Mucosa of stomach (tissue), 1 donor: ENCODE measurements around the gene SYMPK.

Source experiments
- H3K27me3 ChIP-seq: one replicate; pipeline ENCODE4 v1.7.0; 2013; ENCODE audit warnings: mild to moderate bottlenecking, low read length; ENCODE audit not compliant: control insufficient read depth, insufficient read depth
- H3K36me3 ChIP-seq: one replicate; pipeline ENCODE4 v1.7.0; 2013; ENCODE audit warnings: low read length; ENCODE audit not compliant: control insufficient read depth, insufficient read depth
- H3K4me1 ChIP-seq: one replicate; pipeline ENCODE4 v1.7.0; 2013; ENCODE audit warnings: mild to moderate bottlenecking, low read length; ENCODE audit not compliant: control insufficient read depth, insufficient read depth
- H3K4me3 ChIP-seq: one replicate; pipeline ENCODE4 v1.7.0; 2013; ENCODE audit warnings: low read length
- H3K9ac ChIP-seq: one replicate; pipeline ENCODE4 v1.7.0; 2013; ENCODE audit warnings: mild to moderate bottlenecking, low read length, moderate library complexity
- H3K9me3 ChIP-seq: one replicate; pipeline ENCODE4 v1.7.0; 2013; ENCODE audit warnings: mild to moderate bottlenecking, low read length, moderate library complexity; ENCODE audit not compliant: control insufficient read depth
- donor health status: Pancreatic carcinoma.

Gene SYMPK

GRCh38 chr19:45774765-45775164 is 88.2 kb downstream of the SYMPK start:
- peaks cover 22% of the 10 kb centered on the region for H3K36me3 ChIP-seq
- peaks cover 50% of the 10 kb centered on the region for H3K4me1 ChIP-seq

GRCh38 chr19:45773384-45773783 is 89.6 kb downstream of the SYMPK start:
- H3K36me3 ChIP-seq = peaks cover 22% of the 10 kb centered on the region
- peak overlapping the region; percentile 72 for H3K9ac ChIP-seq
- no peaks in the 10 kb centered on the region for H3K9me3 ChIP-seq
- peaks cover 40% of the 10 kb centered on the region for H3K4me1 ChIP-seq
- H3K4me3 ChIP-seq = peak overlapping the region; percentile 8
- peaks cover 10% of the 10 kb centered on the region for H3K27me3 ChIP-seq

More at GRCh38 chr19:45774765-45775164, 88.2 kb downstream of the SYMPK start:
- no peak overlapping the region for H3K4me3 ChIP-seq
- peaks cover 10% of the 10 kb centered on the region for H3K27me3 ChIP-seq
- H3K9ac ChIP-seq = no peak overlapping the region
- H3K9me3 ChIP-seq = no peaks in the 10 kb centered on the region

- Histone ChIP-seq H3K9me3 (no peaks in the 10 kb centered on the region), H3K27me3 (peaks cover 9% of the 10 kb centered on the region), H3K4me1 (peaks cover 37% of the 10 kb centered on the region), H3K9ac (peak overlapping the region; percentile 72), H3K4me3 (peak overlapping the region; percentile 8), H3K36me3 (peaks cover 20% of the 10 kb centered on the region)
These were observed 90.0 kb downstream of the SYMPK start for GRCh38 chr19:45772912-45773311.

GRCh38 chr19:45772130-45772840 is 90.7 kb downstream of the SYMPK start:
- H3K36me3 ChIP-seq = peaks cover 14% of the 10 kb centered on the region
- peaks cover 38% of the 10 kb centered on the region for H3K4me1 ChIP-seq
- peak overlapping the region; percentile 72 for H3K9ac ChIP-seq
- peaks cover 5% of the 10 kb centered on the region for H3K27me3 ChIP-seq
- H3K4me3 ChIP-seq = peak overlapping the region; percentile 8
- no peaks in the 10 kb centered on the region for H3K9me3 ChIP-seq

- Histone ChIP-seq H3K4me1 (peaks cover 47% of the 10 kb centered on the region), H3K4me3 (peak overlapping the region; percentile 63), H3K27me3 (peaks cover 8% of the 10 kb centered on the region), H3K36me3 (peaks cover 5% of the 10 kb centered on the region), H3K9ac (peak overlapping the region; percentile 72), H3K9me3 (no peaks in the 10 kb centered on the region)
These were observed 91.5 kb downstream of the SYMPK start for GRCh38 chr19:45771311-45771933.

- no peaks in the 10 kb centered on the region for H3K9me3 ChIP-seq
- H3K9ac ChIP-seq = peak overlapping the region; percentile 72
- peak overlapping the region; percentile 63 for H3K4me3 ChIP-seq
- peaks cover 5% of the 10 kb centered on the region for H3K36me3 ChIP-seq
- H3K27me3 ChIP-seq = peaks cover 8% of the 10 kb centered on the region
- H3K4me1 ChIP-seq = peaks cover 52% of the 10 kb centered on the region
These were observed 92.5 kb downstream of the SYMPK start for GRCh38 chr19:45770192-45771101.

- Histone ChIP-seq H3K36me3 (peaks cover 5% of the 10 kb centered on the region), H3K4me1 (peaks cover 52% of the 10 kb centered on the region), H3K4me3 (peak overlapping the region; percentile 38), H3K27me3 (peaks cover 12% of the 10 kb centered on the region), H3K9me3 (no peaks in the 10 kb centered on the region), H3K9ac (peak overlapping the region; percentile 67)
These were observed 93.1 kb downstream of the SYMPK start for GRCh38 chr19:45769821-45770191.

GRCh38 chr19:45768984-45769782 is 93.8 kb downstream of the SYMPK start, which contains the start of gene SIX5:
Gene SIX5 (minus strand): TSS chr19:45769252. CDS start chr19:45768844, 408 bp downstream.
- H3K36me3 ChIP-seq = peaks cover 5% of the 10 kb centered on the region
- H3K4me3 ChIP-seq = peak within 1 kb of the TSS; percentile 56
- H3K9ac ChIP-seq = peak within 1 kb of the TSS; percentile 80
- peaks cover 52% of the 10 kb centered on the region for H3K4me1 ChIP-seq
- H3K27me3 ChIP-seq = peaks cover 13% of the 10 kb centered on the region
- no peaks in the 10 kb centered on the region for H3K9me3 ChIP-seq

GRCh38 chr19:45768655-45768983 is 94.3 kb downstream of the SYMPK start:
- H3K36me3 ChIP-seq = peaks cover 5% of the 10 kb centered on the region
- H3K9ac ChIP-seq = peak overlapping the region; percentile 80
- H3K9me3 ChIP-seq = no peaks in the 10 kb centered on the region
- H3K4me3 ChIP-seq = peak overlapping the region; percentile 36
- peaks cover 18% of the 10 kb centered on the region for H3K27me3 ChIP-seq
- H3K4me1 ChIP-seq = peaks cover 49% of the 10 kb centered on the region

GRCh38 chr19:45767881-45768654 is 94.9 kb downstream of the SYMPK start:
- H3K36me3 ChIP-seq = peaks cover 5% of the 10 kb centered on the region
- peaks cover 44% of the 10 kb centered on the region for H3K4me1 ChIP-seq
- H3K9ac ChIP-seq = peak overlapping the region; percentile 68

GRCh38 chr19:45767410-45767880 is 95.5 kb downstream of the SYMPK start:
- Histone ChIP-seq H3K4me3 (peak overlapping the region; percentile 56), H3K9ac (peak overlapping the region; percentile 68), H3K27me3 (peaks cover 23% of the 10 kb centered on the region), H3K9me3 (no peaks in the 10 kb centered on the region), H3K4me1 (peaks cover 37% of the 10 kb centered on the region), H3K36me3 (no peaks in the 10 kb centered on the region)

More at GRCh38 chr19:45767881-45768654, 94.9 kb downstream of the SYMPK start:
- peaks cover 23% of the 10 kb centered on the region for H3K27me3 ChIP-seq
- no peaks in the 10 kb centered on the region for H3K9me3 ChIP-seq
- peak overlapping the region; percentile 56 for H3K4me3 ChIP-seq
